ENCODE results near the gene RAC3.

The RAC3 gene

DNA sequence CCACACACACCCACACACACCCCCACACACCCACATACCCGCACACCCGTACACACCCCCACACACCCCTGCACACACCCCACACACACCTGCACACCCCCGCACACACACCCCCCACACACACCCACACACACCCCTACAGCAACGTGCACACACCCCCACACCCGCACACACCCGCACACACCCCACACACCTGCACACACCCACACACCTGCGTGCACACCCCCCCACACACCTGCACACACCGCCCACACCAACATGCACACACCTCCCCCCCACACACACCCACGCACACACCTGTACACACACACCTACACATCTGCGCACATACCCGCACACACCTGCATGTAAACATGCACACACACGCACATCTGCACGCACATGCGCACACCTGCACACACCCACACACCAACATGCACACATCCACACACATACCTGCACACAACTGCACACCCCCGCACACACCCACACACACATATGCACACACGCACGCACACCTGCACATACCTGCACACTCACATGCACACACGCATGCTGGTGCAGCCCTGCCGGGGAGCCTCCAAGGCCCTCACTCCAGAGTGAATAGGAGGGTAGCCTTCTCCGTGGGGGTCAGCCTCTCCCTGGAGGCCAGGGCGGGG lies 46.6 kb upstream of the RAC3 start:
- H3K23ac ChIP-seq (ENCODE audit: low read depth, low read length, poor library complexity) = peak overlapping the region; percentile 98
- H3K4me1 ChIP-seq (ENCODE audit: control insufficient read depth in 2 of 2, insufficient read depth in 1 of 2, low read depth in 1 of 2, low read length in 2 of 2) = no peaks in the 10 kb centered on the region
- H3K27ac ChIP-seq (replicated peaks; ENCODE audit: low read length) = no peak overlapping the region
- H4K8ac ChIP-seq (ENCODE audit: low read depth, low read length) = peak overlapping the region; percentile 23
- no peak overlapping the region for H2BK5ac ChIP-seq (ENCODE audit: low read length)
- H3K27me3 ChIP-seq (ENCODE audit: control insufficient read depth in 3 of 3, insufficient read depth in 3 of 3, low read depth in 1 of 3, low read length in 3 of 3) = no peaks in the 10 kb centered on the region
- peaks cover 0 to 3% of the 10 kb centered on the region in 2 donors for H3K9me3 ChIP-seq (replicated peaks in 1 of 2; ENCODE audit: control insufficient read depth in 2 of 2, insufficient read depth in 1 of 2, low read depth in 1 of 2, low read length in 2 of 2)
- no peak overlapping the region for H3K4me2 ChIP-seq (ENCODE audit: insufficient read depth, low read length, poor library complexity, severe bottlenecking)
- no peak overlapping the region for H2BK12ac ChIP-seq (ENCODE audit: low read length)
- peaks cover 14 to 51% of the 10 kb centered on the region in 2 donors for H3K36me3 ChIP-seq (replicated peaks in 1 of 2; ENCODE audit: control insufficient read depth in 2 of 2, insufficient read depth in 2 of 2, low read length in 2 of 2)
- peak overlapping the region; percentile 38 for H3K14ac ChIP-seq (ENCODE audit: low read length)
- peak overlapping the region in 1 of 2 donors; percentile 61 for H3K4me3 ChIP-seq (ENCODE audit: low read length in 2 of 2)
- H3K4ac ChIP-seq (ENCODE audit: low read length) = no peak overlapping the region
- peaks cover 8% of the 10 kb centered on the region for H3K79me1 ChIP-seq (ENCODE audit: low read depth, low read length)
- H2AFZ ChIP-seq (ENCODE audit: low read length) = no peak overlapping the region
- H3K18ac ChIP-seq (ENCODE audit: low read length) = no peak overlapping the region
- WGBS, 2 donors (ENCODE audit: extremely low coverage in 2 of 2, insufficient read length in 2 of 2, insufficient replicate concordance in 1 of 2) = 100% methylated on average over 2 of the region's 21 CpGs; no CpG with 5 or more reads in 1 of the 2 donors
- H4K91ac ChIP-seq (ENCODE audit: low read depth, low read length, poor library complexity) = peak overlapping the region; percentile 97
- no peak overlapping the region for H3K9ac ChIP-seq (ENCODE audit: low read depth, low read length, poor library complexity)
- no peak overlapping the region for H2AK5ac ChIP-seq (ENCODE audit: low read depth, low read length)
- DNase-seq (ENCODE audit: low spot score) = no peak
- no peak overlapping the region for H2BK120ac ChIP-seq (ENCODE audit: low read depth, low read length)
- H2BK15ac ChIP-seq (ENCODE audit: low read length) = no peak overlapping the region

DNA sequence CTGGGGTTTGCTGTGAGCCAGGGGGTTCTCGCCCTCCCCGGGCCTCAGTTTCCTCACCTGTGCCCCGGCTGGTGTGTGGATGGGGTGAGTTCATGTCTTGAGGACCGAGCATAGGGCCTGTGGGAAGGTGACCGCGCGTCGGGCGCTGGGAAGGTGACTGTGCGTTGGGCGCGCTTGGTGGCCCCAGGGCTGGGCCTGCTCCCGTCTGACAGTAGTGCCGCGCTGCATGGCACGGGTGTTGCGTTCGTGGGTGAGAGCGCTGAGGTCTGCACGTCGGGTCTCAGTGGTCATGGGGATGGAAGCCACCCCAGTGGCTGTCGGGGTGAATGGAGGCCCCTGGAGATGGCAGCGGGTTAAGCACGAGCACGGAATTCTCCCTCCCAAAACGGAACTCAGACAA lies 44.9 kb upstream of the RAC3 start:
- Histone ChIP-seq H2BK15ac (ENCODE audit: low read length) (no peak overlapping the region), H3K27ac (replicated peaks; ENCODE audit: low read length) (no peak overlapping the region), H3K9ac (ENCODE audit: low read depth, low read length, poor library complexity) (no peak overlapping the region), H4K8ac (ENCODE audit: low read depth, low read length) (no peak overlapping the region), H4K91ac (ENCODE audit: low read depth, low read length, poor library complexity) (no peak overlapping the region), H3K9me3 (replicated peaks in 1 of 2; ENCODE audit: control insufficient read depth in 2 of 2, insufficient read depth in 1 of 2, low read depth in 1 of 2, low read length in 2 of 2) (peaks cover 3 to 8% of the 10 kb centered on the region in 2 donors), H3K23ac (ENCODE audit: low read depth, low read length, poor library complexity) (peak overlapping the region; percentile 55), H3K14ac (ENCODE audit: low read length) (no peak overlapping the region), H2AFZ (ENCODE audit: low read length) (no peak overlapping the region), H3K79me1 (ENCODE audit: low read depth, low read length) (peaks cover 10% of the 10 kb centered on the region), H2BK12ac (ENCODE audit: low read length) (peak overlapping the region; percentile 58), H3K18ac (ENCODE audit: low read length) (no peak overlapping the region), H2BK120ac (ENCODE audit: low read depth, low read length) (no peak overlapping the region), H3K4me1 (ENCODE audit: control insufficient read depth in 2 of 2, insufficient read depth in 1 of 2, low read depth in 1 of 2, low read length in 2 of 2) (peaks cover 5% of the 10 kb centered on the region in 2 donors), H2AK5ac (ENCODE audit: low read depth, low read length) (no peak overlapping the region), H3K4me2 (ENCODE audit: insufficient read depth, low read length, poor library complexity, severe bottlenecking) (no peak overlapping the region), H2BK5ac (ENCODE audit: low read length) (no peak overlapping the region), H3K4me3 (ENCODE audit: low read length in 2 of 2) (no peak overlapping the region), H3K4ac (ENCODE audit: low read length) (no peak overlapping the region), H3K27me3 (ENCODE audit: control insufficient read depth in 3 of 3, insufficient read depth in 3 of 3, low read depth in 1 of 3, low read length in 3 of 3) (no peaks in the 10 kb centered on the region), H3K36me3 (replicated peaks in 1 of 2; ENCODE audit: control insufficient read depth in 2 of 2, insufficient read depth in 2 of 2, low read length in 2 of 2) (peaks cover 12 to 41% of the 10 kb centered on the region in 2 donors)
- no CpG with 5 or more reads among the region's 26 CpGs for WGBS, 2 donors (ENCODE audit: extremely low coverage in 2 of 2, insufficient read length in 2 of 2, insufficient replicate concordance in 1 of 2)
- no peak for DNase-seq (ENCODE audit: low spot score)

DNA sequence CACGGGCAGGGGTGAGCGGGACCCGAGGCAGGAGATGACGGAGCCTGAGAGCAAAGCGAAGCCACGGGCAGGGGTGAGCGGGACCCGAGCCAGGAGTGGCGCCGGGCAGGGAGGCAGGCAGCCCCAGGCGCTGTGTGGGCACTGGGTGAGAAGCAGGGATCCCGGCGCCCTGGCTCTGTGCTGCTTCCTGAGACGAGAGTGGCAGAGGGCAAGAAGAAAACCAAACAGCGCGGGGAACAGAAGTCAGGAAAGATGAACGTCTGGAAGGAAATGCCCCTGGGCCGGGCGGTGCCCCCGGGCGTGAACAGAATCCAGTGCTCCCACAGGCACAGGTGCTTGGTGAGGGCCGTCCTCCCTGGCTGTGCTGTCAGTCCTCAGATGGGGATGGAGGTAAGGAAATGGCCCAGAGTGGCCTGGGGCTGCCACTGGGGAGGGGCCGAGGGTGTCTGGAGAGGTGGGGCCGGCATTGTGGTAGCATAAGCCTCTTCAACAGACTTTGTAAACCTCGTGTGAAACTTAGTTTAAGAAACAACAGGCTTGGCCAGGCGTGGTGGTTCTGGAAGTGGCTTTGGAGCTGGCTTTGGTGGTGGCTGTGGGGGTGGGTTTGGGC lies 44.2 kb upstream of the RAC3 start:
- Histone ChIP-seq H3K9ac (ENCODE audit: low read depth, low read length, poor library complexity) (no peak overlapping the region), H3K27ac (replicated peaks; ENCODE audit: low read length) (no peak overlapping the region), H3K18ac (ENCODE audit: low read length) (no peak overlapping the region), H2BK5ac (ENCODE audit: low read length) (no peak overlapping the region), H3K4me1 (ENCODE audit: control insufficient read depth in 2 of 2, insufficient read depth in 1 of 2, low read depth in 1 of 2, low read length in 2 of 2) (peaks cover 11 to 12% of the 10 kb centered on the region in 2 donors), H2BK12ac (ENCODE audit: low read length) (no peak overlapping the region), H3K4ac (ENCODE audit: low read length) (no peak overlapping the region), H3K4me3 (ENCODE audit: low read length in 2 of 2) (no peak overlapping the region), H3K23ac (ENCODE audit: low read depth, low read length, poor library complexity) (no peak overlapping the region), H3K14ac (ENCODE audit: low read length) (no peak overlapping the region), H3K27me3 (ENCODE audit: control insufficient read depth in 3 of 3, insufficient read depth in 3 of 3, low read depth in 1 of 3, low read length in 3 of 3) (no peaks in the 10 kb centered on the region), H2BK120ac (ENCODE audit: low read depth, low read length) (no peak overlapping the region), H2BK15ac (ENCODE audit: low read length) (no peak overlapping the region), H3K79me1 (ENCODE audit: low read depth, low read length) (peaks cover 8% of the 10 kb centered on the region), H3K4me2 (ENCODE audit: insufficient read depth, low read length, poor library complexity, severe bottlenecking) (no peak overlapping the region), H2AFZ (ENCODE audit: low read length) (no peak overlapping the region), H3K9me3 (replicated peaks in 1 of 2; ENCODE audit: control insufficient read depth in 2 of 2, insufficient read depth in 1 of 2, low read depth in 1 of 2, low read length in 2 of 2) (peaks cover 3 to 8% of the 10 kb centered on the region in 2 donors), H4K8ac (ENCODE audit: low read depth, low read length) (no peak overlapping the region), H4K91ac (ENCODE audit: low read depth, low read length, poor library complexity) (no peak overlapping the region), H3K36me3 (replicated peaks in 1 of 2; ENCODE audit: control insufficient read depth in 2 of 2, insufficient read depth in 2 of 2, low read length in 2 of 2) (peaks cover 12 to 41% of the 10 kb centered on the region in 2 donors), H2AK5ac (ENCODE audit: low read depth, low read length) (no peak overlapping the region)
- WGBS, 2 donors (ENCODE audit: extremely low coverage in 2 of 2, insufficient read length in 2 of 2, insufficient replicate concordance in 1 of 2) = no CpG with 5 or more reads among the region's 26 CpGs
- no peak for DNase-seq (ENCODE audit: low spot score)

DNA sequence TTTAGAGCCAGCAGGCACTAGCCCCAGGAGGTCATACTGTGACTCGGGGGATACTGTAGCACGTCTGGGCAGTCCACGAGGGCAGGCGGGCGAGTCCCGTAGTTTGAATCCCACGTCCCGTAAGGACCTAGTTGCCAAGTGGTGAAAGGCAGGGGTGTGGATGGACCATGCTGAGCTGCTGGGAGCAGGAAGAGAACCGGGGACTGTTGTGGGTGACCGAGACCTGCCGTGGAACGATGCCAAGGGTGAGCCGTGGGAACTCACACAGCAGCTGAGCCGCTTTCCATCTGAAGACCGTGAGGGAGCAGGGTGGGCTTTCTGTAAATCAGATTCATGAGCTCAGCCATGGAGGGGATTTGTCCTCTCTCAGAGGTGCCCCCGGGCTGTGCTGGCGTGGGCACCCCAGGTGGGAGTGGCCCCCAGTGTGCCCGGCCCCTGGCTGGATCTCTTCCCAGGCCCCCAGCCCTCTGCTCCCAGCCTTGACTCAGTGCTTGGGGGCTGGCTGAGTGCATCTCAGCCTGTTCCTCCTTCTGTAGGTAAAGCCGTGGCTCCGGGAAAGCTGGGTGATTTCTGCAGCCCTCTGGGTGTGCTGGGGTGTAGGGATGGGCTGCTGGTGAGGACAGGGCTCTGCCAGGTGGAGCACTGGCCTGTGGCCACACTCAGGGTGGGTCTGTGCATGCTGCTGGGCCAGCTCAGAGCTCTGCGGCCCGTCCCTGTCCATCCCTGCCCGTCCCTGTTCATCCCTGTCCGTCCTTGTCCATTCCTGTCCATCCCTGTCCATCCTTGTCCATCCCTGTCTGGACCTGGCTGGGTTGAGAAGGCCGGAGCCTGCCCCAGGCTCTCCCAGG lies 40.4 kb upstream of the RAC3 start:
- Histone ChIP-seq H3K27me3 (ENCODE audit: control insufficient read depth in 3 of 3, insufficient read depth in 3 of 3, low read depth in 1 of 3, low read length in 3 of 3) (no peaks in the 10 kb centered on the region), H3K4me2 (ENCODE audit: insufficient read depth, low read length, poor library complexity, severe bottlenecking) (no peak overlapping the region), H3K4ac (ENCODE audit: low read length) (peak overlapping the region; percentile 45), H3K4me1 (ENCODE audit: control insufficient read depth in 2 of 2, insufficient read depth in 1 of 2, low read depth in 1 of 2, low read length in 2 of 2) (peaks cover 25 to 29% of the 10 kb centered on the region in 2 donors), H4K8ac (ENCODE audit: low read depth, low read length) (no peak overlapping the region), H2AK5ac (ENCODE audit: low read depth, low read length) (peak overlapping the region; percentile 95), H3K18ac (ENCODE audit: low read length) (peak overlapping the region; percentile 97), H3K9ac (ENCODE audit: low read depth, low read length, poor library complexity) (peak overlapping the region; percentile 83), H2BK12ac (ENCODE audit: low read length) (peak overlapping the region; percentile 95), H3K14ac (ENCODE audit: low read length) (peak overlapping the region; percentile 84), H2AFZ (ENCODE audit: low read length) (peak overlapping the region; percentile 90), H3K9me3 (replicated peaks in 1 of 2; ENCODE audit: control insufficient read depth in 2 of 2, insufficient read depth in 1 of 2, low read depth in 1 of 2, low read length in 2 of 2) (peaks cover 3 to 8% of the 10 kb centered on the region in 2 donors), H3K4me3 (ENCODE audit: low read length in 2 of 2) (no peak overlapping the region), H3K36me3 (replicated peaks in 1 of 2; ENCODE audit: control insufficient read depth in 2 of 2, insufficient read depth in 2 of 2, low read length in 2 of 2) (peaks cover 5 to 21% of the 10 kb centered on the region in 2 donors), H2BK120ac (ENCODE audit: low read depth, low read length) (peak overlapping the region; percentile 35), H2BK5ac (ENCODE audit: low read length) (peak overlapping the region; percentile 90), H3K27ac (replicated peaks; ENCODE audit: low read length) (peak overlapping the region; percentile 78), H2BK15ac (ENCODE audit: low read length) (peak overlapping the region; percentile 79), H4K91ac (ENCODE audit: low read depth, low read length, poor library complexity) (peak overlapping the region; percentile 92), H3K79me1 (ENCODE audit: low read depth, low read length) (peaks cover 15% of the 10 kb centered on the region), H3K23ac (ENCODE audit: low read depth, low read length, poor library complexity) (peak overlapping the region; percentile 75)
- WGBS, 2 donors (ENCODE audit: extremely low coverage in 2 of 2, insufficient read length in 2 of 2, insufficient replicate concordance in 1 of 2) = no CpG with 5 or more reads among the region's 25 CpGs
- DNase-seq (ENCODE audit: low spot score) = no peak
